GM19397 (cell line): ENCODE measurements around the gene CELF2.
A peak's percentile ranks its signal among the peaks of the same experiment; 100 is the strongest.

Experiments used
- ATAC-seq: cut with Tn5 transposase; IDR thresholded peaks from one replicate; pipeline ENCODE4 v1.9.1; 2021; ENCODE audit warnings: mild to moderate bottlenecking, moderate library complexity; ENCODE audit not compliant: unreplicated experiment

CELF2 gene

GRCh38 chr10:11240641-11241040, 223.0 kb downstream of the CELF2 start:
- no peak for ATAC-seq

GRCh38 chr10:11242443-11243387, 225.0 kb downstream of the CELF2 start:
- peak; percentile 53 for ATAC-seq

- no peak for ATAC-seq
Observed at GRCh38 chr10:11243425-11244222, 226.0 kb downstream of the CELF2 start.

GRCh38 chr10:11245095-11245479, 227.4 kb downstream of the CELF2 start:
- no peak for ATAC-seq

GRCh38 chr10:11245510-11245909, 227.8 kb downstream of the CELF2 start:
- peak; percentile 32 for ATAC-seq

GRCh38 chr10:11245981-11246590, 228.4 kb downstream of the CELF2 start:
- ATAC-seq: no peak

GRCh38 chr10:11246752-11247467, 229.2 kb downstream of the CELF2 start:
- no peak for ATAC-seq

- no peak for ATAC-seq
Observed at GRCh38 chr10:11249152-11249807, 231.6 kb downstream of the CELF2 start.

- ATAC-seq: no peak
Observed at GRCh38 chr10:11249808-11250195, 232.1 kb downstream of the CELF2 start.

GRCh38 chr10:11250304-11250703, 232.6 kb downstream of the CELF2 start:
- no peak for ATAC-seq

- ATAC-seq: no peak
Observed at GRCh38 chr10:11252887-11253286, 235.2 kb downstream of the CELF2 start.

- no peak for ATAC-seq
Observed at GRCh38 chr10:11253385-11254002, 235.8 kb downstream of the CELF2 start.

- no peak for ATAC-seq
Observed at GRCh38 chr10:11255156-11255555, 237.5 kb downstream of the CELF2 start.

GRCh38 chr10:11255796-11256444, 238.2 kb downstream of the CELF2 start:
- peak; percentile 46 for ATAC-seq

- no peak for ATAC-seq
Observed at GRCh38 chr10:11256896-11257295, 239.2 kb downstream of the CELF2 start.

- no peak for ATAC-seq
Observed at GRCh38 chr10:11257440-11258090, 239.9 kb downstream of the CELF2 start.

GRCh38 chr10:11260170-11260569, 242.5 kb downstream of the CELF2 start:
- ATAC-seq: no peak

- no peak for ATAC-seq
Observed at GRCh38 chr10:11261143-11261542, 243.5 kb downstream of the CELF2 start.
